ENCODE data around the gene NINL. TPM values are rescaled to one million over a fixed set of nuclear protein-coding genes. Genes with fewer than 3 reads are reported as not detected.

NINL gene
- total and polyA plus RNA-seq, 2 of the 8 experiments (the other 6 are each of a cell fraction or from before 2014, with no cell fraction given): 15.3 to 30.0 TPM

DNA sequence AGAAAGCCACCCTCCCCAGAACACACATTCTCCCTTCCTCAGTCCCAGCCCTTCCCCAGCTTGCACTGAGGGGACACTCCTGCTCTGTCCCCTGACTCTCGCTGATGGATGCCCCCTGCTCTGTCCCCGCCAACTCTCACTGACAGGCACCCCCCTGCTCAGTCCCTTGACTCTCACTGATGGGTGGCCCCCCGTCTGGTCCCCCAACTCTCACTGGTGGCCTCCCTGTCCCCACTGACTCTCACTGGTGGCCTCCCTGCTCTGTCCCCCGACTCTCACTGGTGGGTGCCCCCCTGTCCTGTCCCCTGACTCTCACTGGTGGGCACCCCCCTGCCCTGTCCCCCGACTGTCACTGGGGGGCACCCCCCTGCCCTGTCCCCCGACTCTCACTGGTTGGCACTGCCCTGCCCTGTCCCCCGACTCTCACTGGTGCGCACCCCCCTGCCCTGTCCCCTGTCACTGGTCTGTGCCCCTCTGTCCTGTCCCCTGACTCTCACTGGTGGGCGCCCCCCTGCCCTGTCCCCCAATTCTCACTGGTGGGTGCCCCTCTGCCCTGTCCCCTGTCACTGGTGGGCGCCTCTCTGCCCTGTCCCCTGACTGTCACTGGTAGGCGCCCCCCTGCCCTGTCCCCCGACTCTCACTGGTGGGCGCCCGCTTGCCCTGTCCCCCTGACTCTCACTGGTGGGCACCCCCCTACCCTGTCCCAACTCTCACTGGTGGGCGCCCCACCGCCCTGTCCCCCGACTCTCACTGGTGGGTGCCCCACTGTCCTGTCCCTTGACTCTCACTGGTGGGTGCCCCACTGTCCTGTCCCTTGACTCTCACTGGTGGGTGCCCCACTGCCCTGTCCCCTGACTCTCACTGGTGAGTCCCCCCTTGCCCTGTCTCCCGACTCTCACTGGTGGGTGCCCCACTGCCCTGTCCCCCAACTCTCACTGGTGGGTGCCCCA is 116.9 kb downstream of the NINL start (continued):
- no peak for TF ChIP-seq CHD7 (IDR thresholded peaks at IDR 0.05; ENCODE audit: insufficient replicate concordance, low read length)
- no peak for TF ChIP-seq EZH2 (IDR thresholded peaks at IDR 0.05; ENCODE audit: low read depth, low read length, severe bottlenecking)
- TF ChIP-seq RAD21 (IDR thresholded peaks at IDR 0.05 in 1 of 2, conservative IDR thresholded peaks at IDR 0.05 in 1 of 2; ENCODE audit: low read depth in 2 of 2, low read length in 2 of 2): no peak
- no peak for TF ChIP-seq MAFK (IDR thresholded peaks at IDR 0.05; ENCODE audit: low read depth, low read length)
- TF ChIP-seq CBX8 (IDR thresholded peaks at IDR 0.05; ENCODE audit: borderline replicate concordance, low read depth, low read length): no peak
- no peak for TF ChIP-seq ATF3 (IDR thresholded peaks at IDR 0.05; ENCODE audit: insufficient read depth, low read depth, low read length)
- no peak for TF ChIP-seq TBP (IDR thresholded peaks at IDR 0.05; ENCODE audit: low read depth, low read length)
